NCI-H1105 treated with DMSO at 0.1 percent for 48 hours (cell line): ENCODE measurements around the gene SNCAIP.
"Not testable (repeated sequence)": the region's sequence is repeated elsewhere in the genome, so short reads cannot be mapped to it uniquely, and the experiment has no call there.

Experiments used
- DNase-seq: peaks from one replicate; lab custom pipeline; 2025; lab: John Stamatoyannopoulos, UW

Gene SNCAIP

GRCh38 chr5:122465994-122466393 is 154.0 kb downstream of the SNCAIP start:
- DNase-seq, result no peak

DNA sequence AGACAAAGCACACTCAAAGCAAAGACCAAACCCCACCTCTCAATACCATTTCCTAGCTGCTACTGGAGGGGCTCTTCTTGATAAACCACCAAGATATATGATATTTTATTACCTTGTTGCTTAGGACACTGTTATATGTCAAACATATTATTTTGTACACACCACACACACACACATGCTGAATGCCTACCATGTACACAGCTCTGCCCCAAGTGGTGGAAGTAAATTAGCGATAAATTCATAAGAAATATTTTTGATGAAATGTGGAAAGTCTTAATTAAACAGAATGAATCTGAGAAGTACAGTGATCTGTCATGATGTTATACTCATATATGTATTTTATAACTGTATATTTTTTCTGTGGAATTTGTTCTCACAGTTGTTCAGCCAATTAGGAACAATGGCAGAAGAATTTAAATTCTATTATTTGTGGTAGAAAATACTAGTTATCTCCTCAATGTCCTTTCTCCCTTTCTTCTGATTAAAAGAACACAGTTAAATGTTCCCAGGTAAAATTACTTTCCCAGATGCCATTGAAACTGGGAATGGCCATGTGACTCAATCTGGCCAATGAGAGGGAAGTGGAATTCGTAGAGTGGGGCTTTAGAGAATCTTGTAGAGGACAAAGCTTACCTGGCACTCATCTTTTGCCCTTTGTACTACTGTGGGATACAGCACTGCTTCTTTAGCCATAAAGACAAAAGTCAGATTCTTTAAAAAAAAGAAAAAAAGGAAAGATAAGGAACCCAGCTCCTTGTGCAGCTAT is 156.5 kb downstream of the SNCAIP start:
- DNase-seq, result no peak

GRCh38 chr5:122469384-122469919 is 157.4 kb downstream of the SNCAIP start:
- no peak for DNase-seq

- no peak for DNase-seq
Observed at GRCh38 chr5:122470365-122470764, 158.3 kb downstream of the SNCAIP start.

DNA sequence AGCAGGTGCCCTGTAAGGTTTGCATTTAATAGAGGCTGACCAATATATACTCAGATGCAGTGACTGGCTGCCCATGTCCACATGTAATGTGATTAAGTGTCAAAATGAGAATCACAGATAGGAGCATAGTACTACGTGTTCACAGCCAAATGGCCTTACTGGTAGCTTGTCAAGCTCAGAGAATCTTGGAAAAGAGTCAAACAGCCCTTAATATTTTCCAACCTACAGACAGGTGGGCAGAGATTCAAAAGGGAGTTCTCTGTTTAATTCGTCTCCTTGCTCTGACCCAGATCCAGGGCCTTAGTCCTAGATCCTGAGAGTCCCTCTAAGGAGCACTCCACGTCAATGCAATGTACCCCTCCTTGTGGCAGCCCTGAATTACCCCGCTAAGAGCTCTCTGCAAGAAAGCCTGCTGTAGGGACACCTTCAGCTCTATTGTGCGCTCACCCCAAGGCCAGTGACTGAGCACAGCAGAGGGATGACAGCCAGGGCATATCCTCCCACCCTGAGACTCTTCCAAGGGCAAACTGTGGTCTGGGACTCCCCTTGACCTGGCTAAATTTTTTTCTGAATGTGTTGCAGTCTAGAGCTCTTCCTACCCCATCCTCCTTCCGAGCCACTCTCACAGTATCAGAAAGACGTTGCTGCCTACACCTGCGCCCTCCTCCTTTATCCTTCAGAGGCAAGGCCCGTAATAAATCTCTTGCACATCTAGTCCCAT is 159.2 kb downstream of the SNCAIP start:
- DNase-seq, result no peak

DNA sequence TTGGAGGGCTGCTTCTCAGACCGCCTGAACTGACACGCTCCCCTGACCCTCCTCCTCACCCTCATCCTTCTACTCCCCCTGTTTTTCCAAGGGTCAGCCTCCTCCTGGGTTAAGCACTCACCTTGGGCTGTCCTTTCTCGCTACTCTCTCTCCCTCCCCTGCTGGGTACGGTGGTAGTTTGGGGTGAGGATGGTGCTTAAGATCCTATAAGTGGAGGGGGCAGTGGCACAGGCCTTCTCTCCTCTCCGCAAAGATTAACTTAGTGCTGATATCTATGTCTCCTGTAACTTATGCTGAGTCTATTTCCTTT is 159.7 kb downstream of the SNCAIP start:
- no peak for DNase-seq

- DNase-seq, result no peak
Observed at GRCh38 chr5:122473138-122473843, 161.3 kb downstream of the SNCAIP start.

DNA sequence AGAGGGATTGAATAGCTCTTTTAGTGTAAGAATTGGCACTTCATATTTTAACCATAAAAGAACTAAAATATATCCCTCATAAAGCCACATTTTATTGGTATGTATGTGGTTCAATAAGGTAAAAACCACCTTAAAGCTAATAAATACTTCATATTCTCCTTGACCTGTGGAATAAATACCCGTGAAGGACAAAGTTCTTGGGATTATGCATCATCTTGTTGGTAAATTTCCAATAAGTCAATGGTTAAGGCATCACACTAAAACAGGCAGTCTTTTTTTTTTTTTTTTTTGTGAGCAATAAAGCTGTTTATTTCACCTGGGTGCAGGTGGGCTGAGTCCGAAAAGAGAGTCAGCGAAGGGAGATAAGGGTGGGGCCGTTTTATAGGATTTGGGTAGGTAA is 161.9 kb downstream of the SNCAIP start:
- no peak for DNase-seq

GRCh38 chr5:122478741-122479442 is 166.9 kb downstream of the SNCAIP start:
- no peak for DNase-seq

DNA sequence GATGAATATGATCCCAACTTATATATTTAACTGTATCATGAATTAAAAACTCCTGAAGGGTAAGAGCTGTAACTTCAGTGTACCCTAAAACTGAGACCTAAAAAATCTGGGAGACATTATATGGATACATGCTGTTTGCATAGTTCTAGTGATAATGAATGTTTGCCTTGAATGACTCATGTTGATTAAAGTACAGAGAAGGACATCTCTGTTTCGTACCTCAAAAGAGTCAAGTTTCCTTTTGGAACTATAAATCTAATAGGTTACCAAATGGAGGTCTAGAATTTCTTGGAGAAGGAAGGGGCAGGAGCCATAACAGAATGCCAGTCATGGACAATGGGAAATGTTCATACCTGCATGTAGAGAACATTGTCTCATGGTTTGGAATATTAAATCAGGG is 168.1 kb downstream of the SNCAIP start:
- DNase-seq, result no peak

GRCh38 chr5:122484103-122484502 is 172.1 kb downstream of the SNCAIP start:
- no peak for DNase-seq

DNA sequence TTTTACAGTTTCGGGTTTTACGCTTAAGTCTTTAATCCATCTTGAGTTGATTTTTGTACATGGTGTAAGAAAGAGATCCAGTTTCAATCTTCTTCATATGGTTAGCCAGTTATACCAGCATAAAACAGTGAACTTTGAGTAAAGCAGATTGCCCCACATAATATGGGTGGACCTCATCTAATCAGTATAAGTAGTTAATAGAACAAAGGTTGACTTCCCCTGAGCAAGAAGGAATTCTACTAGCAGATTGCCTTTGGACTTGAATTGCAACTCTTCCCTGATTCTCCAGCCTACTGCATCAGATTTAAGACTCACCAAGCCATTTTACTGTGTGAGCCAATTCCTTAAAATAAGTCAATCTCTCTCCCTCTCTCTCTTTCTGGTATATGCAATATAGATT is 173.2 kb downstream of the SNCAIP start:
- no peak for DNase-seq

GRCh38 chr5:122486616-122487015 is 174.6 kb downstream of the SNCAIP start:
- DNase-seq, result not testable (repeated sequence)

GRCh38 chr5:122490718-122491117 is 178.7 kb downstream of the SNCAIP start:
- DNase-seq, result no peak

- no peak for DNase-seq
Observed at GRCh38 chr5:122492675-122493074, 180.6 kb downstream of the SNCAIP start.

GRCh38 chr5:122493091-122494021 is 181.3 kb downstream of the SNCAIP start:
- peak; percentile 91 for DNase-seq

- peak; percentile 64 for DNase-seq
Observed at GRCh38 chr5:122494109-122494508, 182.1 kb downstream of the SNCAIP start.

GRCh38 chr5:122498163-122498562 is 186.1 kb downstream of the SNCAIP start:
- DNase-seq, result peak; percentile 25

- no peak for DNase-seq
Observed at GRCh38 chr5:122499585-122499984, 187.5 kb downstream of the SNCAIP start.

- DNase-seq, result peak; percentile 13
Observed at GRCh38 chr5:122500245-122501088, 188.4 kb downstream of the SNCAIP start.
